Central memory CD8-positive, alpha-beta T cell (primary cell): ENCODE data around the gene IPPK.

Experiments
- ATAC-seq: fragments of 150-1000 bp; cut with Tn5 transposase; replicated peaks from 2 replicates; pipeline ENCODE4 v1.10.0; 2022; ENCODE audit warnings: mild to moderate bottlenecking, moderate FRiP score, moderate number of reproducible peaks; ENCODE audit not compliant: poor library complexity, severe bottlenecking; ENCODE audit errors: extremely low read depth
- DNase-seq, 2 donors: peaks; one replicate each; pipeline ENCODE4 v3.0.0; 2021; ENCODE audit warnings: low spot score in 2 of 2
- H3K27ac Mint-ChIP-seq: one replicate; pipeline ENCODE4 v1.8.0; 2022; ENCODE audit warnings: low read depth, mild to moderate bottlenecking, moderate library complexity, mixed read lengths
- H3K27me3 Mint-ChIP-seq: one replicate; pipeline ENCODE4 v1.8.0; 2022; ENCODE audit warnings: mixed read lengths
- H3K36me3 Mint-ChIP-seq: one replicate; pipeline ENCODE4 v1.8.0; 2022; ENCODE audit warnings: mild to moderate bottlenecking, moderate library complexity, mixed read lengths; ENCODE audit not compliant: insufficient read depth
- H3K4me1 Mint-ChIP-seq: one replicate; pipeline ENCODE4 v1.8.0; 2022; ENCODE audit warnings: mixed read lengths
- H3K4me3 Mint-ChIP-seq: one replicate; pipeline ENCODE4 v1.8.0; 2022; ENCODE audit warnings: mild to moderate bottlenecking, moderate library complexity, mixed read lengths
- H3K9me3 Mint-ChIP-seq: one replicate; pipeline ENCODE4 v1.8.0; 2022; ENCODE audit warnings: mixed read lengths

Gene IPPK

DNA sequence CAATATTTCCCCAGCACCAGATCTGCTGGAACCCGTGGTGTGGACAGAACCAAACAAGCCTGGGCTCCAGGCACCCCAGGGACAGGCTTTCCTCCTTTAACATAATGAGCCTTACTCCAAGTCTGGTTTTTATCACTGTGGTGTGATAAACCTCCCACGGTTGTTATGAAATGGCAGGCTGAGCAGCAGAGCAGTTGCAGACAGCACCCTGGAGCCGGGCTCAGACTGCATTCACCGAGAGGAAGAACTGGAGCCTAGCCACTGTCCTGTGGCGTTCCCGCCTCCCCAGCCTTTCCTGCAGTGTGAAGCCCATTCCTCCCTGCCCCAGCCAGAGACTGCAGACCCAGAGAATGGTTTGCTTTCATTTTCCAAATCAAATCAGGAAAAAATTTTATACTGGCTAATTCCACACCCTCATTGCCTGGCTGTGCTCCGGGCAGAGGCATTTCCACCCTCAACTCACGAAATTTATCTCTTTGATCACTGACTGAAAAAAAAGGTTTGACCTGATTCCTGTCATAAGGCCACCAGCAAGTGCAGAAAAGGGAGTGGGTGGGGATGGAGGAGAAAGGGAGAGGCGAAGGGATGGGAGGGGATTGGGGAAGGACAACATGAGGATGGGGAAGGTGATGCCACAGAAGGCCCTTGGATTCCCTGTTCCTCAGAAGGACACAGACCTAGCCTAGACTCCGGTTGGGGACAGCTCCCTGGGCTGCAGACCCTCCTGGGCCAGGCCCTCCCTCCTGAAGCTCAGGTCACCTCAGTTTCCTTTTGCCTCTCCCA lies 18.9 kb downstream of the IPPK start:
- DNase-seq (no peak), ATAC-seq (no peak)
- Mint-ChIP-seq H3K27me3 (no peaks in the 10 kb centered on the region), H3K4me1 (no peaks in the 10 kb centered on the region), H3K36me3 (peaks cover 42% of the 10 kb centered on the region), H3K27ac (peak overlapping the region; percentile 44), H3K4me3 (no peak overlapping the region), H3K9me3 (no peaks in the 10 kb centered on the region)

DNA sequence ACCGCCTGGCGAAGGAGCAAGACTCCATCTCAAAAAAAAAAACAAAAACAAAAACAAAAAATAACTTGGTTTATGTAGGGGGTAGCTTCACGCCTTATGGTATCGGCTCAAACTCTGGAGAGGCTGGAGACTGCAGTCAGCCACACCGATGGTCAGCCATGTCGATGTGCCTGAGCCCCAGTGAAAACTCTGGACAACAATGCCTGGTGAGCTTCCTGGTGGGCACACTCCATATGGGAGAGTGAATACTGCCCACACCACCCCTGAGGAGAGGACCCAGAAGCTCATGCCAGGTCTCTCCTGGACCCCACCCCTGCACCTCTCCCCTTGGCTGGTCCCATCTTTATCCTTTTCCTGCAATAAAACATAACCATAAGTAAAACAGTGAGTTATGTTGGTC lies 19.6 kb downstream of the IPPK start:
- no peak for DNase-seq
- H3K27me3 Mint-ChIP-seq, result no peaks in the 10 kb centered on the region
- no peaks in the 10 kb centered on the region for H3K9me3 Mint-ChIP-seq
- no peaks in the 10 kb centered on the region for H3K4me1 Mint-ChIP-seq
- peaks cover 48% of the 10 kb centered on the region for H3K36me3 Mint-ChIP-seq
- ATAC-seq, result no peak
- no peak overlapping the region for H3K4me3 Mint-ChIP-seq
- H3K27ac Mint-ChIP-seq, result peak overlapping the region; percentile 44

DNA sequence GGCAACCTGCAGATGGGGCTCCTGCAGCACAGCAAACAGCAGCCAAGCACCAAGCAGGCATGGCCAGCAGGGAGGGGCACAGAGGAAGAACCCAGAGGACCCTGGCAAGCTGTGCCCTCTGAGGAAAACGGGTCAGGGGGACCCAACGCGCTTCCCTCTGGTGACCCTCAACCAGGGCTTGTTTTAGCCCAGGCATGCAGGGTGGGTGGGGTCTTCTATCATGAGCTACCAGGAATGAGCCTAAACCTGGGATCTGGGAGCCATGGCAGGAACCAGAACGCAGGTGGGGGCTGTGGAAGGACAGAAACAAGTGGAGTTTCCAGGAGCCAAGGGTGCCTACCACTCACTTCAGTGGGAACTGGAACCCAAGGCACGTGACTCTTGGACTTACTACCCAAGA lies 20.9 kb downstream of the IPPK start:
- ATAC-seq, result no peak
- Mint-ChIP-seq H3K27ac (no peak overlapping the region), H3K36me3 (peaks cover 56% of the 10 kb centered on the region), H3K9me3 (no peaks in the 10 kb centered on the region), H3K4me3 (no peak overlapping the region), H3K4me1 (no peaks in the 10 kb centered on the region), H3K27me3 (no peaks in the 10 kb centered on the region)
- DNase-seq, result no peak

DNA sequence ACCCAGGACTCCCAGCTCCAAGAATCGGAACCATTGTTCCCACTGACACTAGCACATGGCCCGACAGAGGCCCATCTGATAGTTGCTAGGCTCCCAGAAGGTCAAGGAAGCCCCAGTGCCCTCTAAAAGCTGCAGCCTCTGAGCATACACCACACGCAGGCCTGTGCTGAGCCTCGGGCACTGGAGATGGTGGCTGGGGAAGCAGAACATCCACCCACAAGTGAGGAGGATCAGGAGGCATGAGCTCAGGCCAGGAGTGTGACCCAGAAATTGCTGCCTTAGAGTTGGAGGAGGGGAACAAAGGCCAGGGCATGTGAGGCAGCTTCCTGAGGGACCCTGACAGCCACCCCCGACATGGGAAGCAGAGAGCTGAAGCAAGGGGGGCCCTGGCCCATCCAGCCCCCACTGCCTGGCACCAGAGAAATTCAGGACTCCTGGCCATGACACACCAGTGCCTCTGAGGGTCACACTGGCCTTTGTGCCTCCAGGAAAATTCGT lies 21.4 kb downstream of the IPPK start:
- no peaks in the 10 kb centered on the region for H3K9me3 Mint-ChIP-seq
- no peak overlapping the region for H3K27ac Mint-ChIP-seq
- no peaks in the 10 kb centered on the region for H3K4me1 Mint-ChIP-seq
- DNase-seq (no peak), ATAC-seq (no peak)
- H3K36me3 Mint-ChIP-seq, result peaks cover 57% of the 10 kb centered on the region
- no peak overlapping the region for H3K4me3 Mint-ChIP-seq
- no peaks in the 10 kb centered on the region for H3K27me3 Mint-ChIP-seq

DNA sequence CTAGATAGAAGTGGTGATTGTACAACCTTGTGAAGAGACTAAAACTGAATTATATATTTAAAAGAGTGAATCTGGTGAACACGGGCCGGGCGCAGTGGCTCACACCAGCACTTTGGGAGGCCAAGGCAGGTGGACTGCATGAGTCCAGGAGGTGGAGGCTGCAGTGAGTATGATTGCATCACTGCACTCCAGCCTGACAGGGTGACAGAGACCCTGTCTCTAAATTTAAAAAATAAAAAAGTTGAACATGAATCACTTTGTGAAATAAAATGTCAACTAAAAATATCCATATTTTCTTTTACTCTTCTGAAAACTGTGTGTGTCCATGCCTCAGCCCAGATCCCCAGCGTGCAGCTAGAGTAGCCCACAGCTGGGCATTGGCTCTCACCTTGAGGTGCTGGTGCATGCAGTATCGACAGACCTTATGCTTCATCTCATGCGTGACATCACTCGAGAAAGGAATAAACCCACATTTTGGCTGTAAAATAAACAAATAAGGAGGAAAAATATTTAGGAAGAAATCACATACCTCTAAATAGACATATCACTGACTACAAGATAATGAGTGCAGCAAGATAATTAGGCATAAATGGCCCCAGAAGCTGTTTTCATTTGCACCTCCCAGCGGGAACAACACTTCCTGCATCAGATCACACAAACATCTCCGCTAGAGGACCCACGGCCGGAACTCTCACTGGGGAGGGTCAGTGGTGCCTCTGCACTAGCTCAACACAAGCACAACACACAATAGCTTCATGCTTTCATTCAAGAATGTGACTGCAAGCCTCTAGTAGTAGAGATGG lies 22.1 kb downstream of the IPPK start:
- DNase-seq (no peak), ATAC-seq (no peak)
- no peak overlapping the region for H3K27ac Mint-ChIP-seq
- H3K36me3 Mint-ChIP-seq, result peaks cover 54% of the 10 kb centered on the region
- no peaks in the 10 kb centered on the region for H3K27me3 Mint-ChIP-seq
- no peaks in the 10 kb centered on the region for H3K4me1 Mint-ChIP-seq
- H3K4me3 Mint-ChIP-seq, result no peak overlapping the region
- H3K9me3 Mint-ChIP-seq, result no peaks in the 10 kb centered on the region

DNA sequence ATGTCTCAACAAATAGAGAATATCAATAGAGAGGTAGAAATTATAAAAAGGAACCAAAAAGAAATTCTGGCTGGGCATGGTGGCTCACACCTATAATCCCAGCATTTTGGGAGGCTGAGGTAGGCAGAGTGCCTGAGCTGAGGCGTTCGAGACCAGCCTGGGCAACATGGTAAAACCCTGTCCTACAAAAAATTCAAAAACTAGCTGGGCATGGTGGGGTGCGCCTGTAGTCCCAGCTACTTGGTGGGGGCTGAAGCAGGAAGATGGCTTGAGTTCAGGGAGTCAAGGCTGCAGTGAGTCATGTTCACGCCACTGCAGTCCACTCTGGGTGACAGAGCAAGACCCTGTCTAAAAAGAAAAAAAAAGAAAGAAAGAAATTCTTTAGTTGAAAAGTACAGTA lies 24.9 kb downstream of the IPPK start:
- Mint-ChIP-seq H3K27ac (no peak overlapping the region), H3K36me3 (peaks cover 53% of the 10 kb centered on the region), H3K27me3 (no peaks in the 10 kb centered on the region), H3K4me1 (no peaks in the 10 kb centered on the region), H3K4me3 (no peak overlapping the region), H3K9me3 (no peaks in the 10 kb centered on the region)
- DNase-seq, result no peak
- ATAC-seq, result no peak

DNA sequence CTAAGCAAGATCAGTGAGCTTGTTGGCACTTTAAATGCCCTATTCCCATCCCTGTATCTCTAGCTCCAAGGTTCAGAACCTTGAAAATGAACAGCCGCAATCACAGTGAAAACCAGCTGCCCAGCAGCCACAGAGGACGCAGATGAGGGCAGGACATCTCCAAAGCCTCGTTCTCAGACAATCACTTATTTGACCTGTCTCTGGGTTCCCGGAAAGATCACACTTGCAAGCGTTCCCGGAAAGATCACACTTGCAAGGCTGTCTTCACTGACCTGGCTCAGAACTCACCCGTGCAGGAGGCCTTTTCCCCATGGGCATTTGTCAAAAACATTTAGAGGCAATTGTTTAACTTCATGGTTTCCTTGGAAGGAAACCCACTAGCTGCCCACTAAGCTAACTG lies 25.7 kb downstream of the IPPK start:
- DNase-seq, result no peak
- Mint-ChIP-seq H3K9me3 (no peaks in the 10 kb centered on the region), H3K4me3 (no peak overlapping the region), H3K36me3 (peaks cover 50% of the 10 kb centered on the region), H3K27me3 (no peaks in the 10 kb centered on the region), H3K27ac (no peak overlapping the region), H3K4me1 (no peaks in the 10 kb centered on the region)
- no peak for ATAC-seq

DNA sequence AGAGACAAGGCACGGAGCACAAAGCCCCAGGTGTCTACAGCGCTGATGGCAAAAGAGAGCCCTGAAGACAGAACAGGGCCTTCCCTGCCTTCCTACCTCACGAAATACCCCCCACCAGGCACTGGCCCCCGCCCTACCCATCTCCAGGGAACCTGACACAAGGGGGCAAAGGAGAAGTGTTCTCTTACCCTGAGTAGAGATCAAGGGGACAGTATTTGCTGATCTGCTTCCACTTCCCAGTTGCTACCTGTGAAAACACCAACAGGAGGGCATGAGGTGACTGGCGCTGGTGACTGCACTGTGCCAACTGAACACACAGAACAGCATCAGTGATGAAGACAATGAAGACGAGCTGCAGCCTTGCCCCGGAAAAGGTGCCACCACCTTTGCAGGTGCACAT lies 27.4 kb downstream of the IPPK start:
- Mint-ChIP-seq H3K27me3 (no peaks in the 10 kb centered on the region), H3K4me3 (no peak overlapping the region), H3K4me1 (no peaks in the 10 kb centered on the region), H3K36me3 (peaks cover 46% of the 10 kb centered on the region), H3K27ac (no peak overlapping the region), H3K9me3 (no peaks in the 10 kb centered on the region)
- DNase-seq (no peak), ATAC-seq (no peak)

DNA sequence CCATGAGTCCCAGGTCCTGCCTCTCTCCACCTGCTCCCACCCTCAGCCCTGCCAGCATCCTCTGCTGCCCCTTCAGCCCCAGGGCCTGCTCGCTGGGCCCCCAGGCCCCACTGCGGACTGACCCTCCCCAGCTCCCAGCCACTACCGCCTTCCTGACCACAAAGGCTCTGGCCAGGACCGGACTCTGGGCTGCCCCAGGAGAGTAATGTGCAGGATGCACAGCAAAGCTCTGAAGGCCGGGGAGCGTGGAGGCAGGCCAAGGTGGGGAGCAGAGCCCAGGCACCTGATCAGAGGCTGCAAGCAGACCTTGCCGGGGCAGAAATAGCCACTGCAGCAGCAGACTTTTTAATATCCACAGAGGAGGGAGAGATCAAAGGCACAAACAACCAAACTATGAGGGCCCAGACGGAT lies 27.9 kb downstream of the IPPK start:
- Mint-ChIP-seq H3K4me1 (no peaks in the 10 kb centered on the region), H3K4me3 (no peak overlapping the region), H3K9me3 (no peaks in the 10 kb centered on the region), H3K27ac (no peak overlapping the region), H3K27me3 (no peaks in the 10 kb centered on the region), H3K36me3 (peaks cover 41% of the 10 kb centered on the region)
- DNase-seq (no peak), ATAC-seq (no peak)

DNA sequence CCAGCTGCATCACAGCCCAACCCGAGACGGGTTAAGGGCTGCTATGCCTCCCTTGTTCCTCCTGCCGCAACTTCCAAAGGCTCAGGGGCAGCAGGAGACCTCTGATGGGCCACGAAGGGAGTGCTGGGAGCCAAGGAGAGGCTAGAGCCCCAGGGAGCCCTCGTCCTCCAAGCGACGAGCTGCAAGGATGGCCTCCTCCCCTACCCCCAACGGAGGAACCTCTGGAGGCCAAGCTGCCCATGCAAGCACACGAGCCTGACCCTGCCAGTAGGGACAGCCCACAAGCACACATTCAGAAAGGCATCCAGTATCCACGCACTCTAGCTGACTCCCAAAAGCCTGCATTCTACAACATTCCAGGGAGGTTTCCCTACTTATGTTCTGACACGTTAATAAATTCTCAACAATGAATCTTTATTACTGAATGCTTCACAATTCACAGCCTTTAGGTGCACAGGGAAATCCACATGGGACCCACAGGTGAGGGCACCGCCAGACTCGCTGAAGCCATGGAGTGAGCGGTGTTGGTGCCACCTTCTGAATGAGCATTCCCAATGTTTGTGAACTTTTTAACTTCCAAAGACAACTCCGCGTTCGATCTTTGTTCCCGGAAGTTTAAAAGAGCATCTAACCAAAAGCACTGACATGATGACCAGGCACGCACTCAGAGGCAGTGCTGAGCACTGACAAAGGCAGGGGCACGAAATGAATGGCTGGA lies 28.7 kb downstream of the IPPK start:
- Mint-ChIP-seq H3K27me3 (no peaks in the 10 kb centered on the region), H3K4me1 (no peaks in the 10 kb centered on the region), H3K27ac (peak overlapping the region; percentile 12), H3K36me3 (peaks cover 40% of the 10 kb centered on the region), H3K9me3 (no peaks in the 10 kb centered on the region), H3K4me3 (no peak overlapping the region)
- no peak for ATAC-seq
- no peak for DNase-seq

DNA sequence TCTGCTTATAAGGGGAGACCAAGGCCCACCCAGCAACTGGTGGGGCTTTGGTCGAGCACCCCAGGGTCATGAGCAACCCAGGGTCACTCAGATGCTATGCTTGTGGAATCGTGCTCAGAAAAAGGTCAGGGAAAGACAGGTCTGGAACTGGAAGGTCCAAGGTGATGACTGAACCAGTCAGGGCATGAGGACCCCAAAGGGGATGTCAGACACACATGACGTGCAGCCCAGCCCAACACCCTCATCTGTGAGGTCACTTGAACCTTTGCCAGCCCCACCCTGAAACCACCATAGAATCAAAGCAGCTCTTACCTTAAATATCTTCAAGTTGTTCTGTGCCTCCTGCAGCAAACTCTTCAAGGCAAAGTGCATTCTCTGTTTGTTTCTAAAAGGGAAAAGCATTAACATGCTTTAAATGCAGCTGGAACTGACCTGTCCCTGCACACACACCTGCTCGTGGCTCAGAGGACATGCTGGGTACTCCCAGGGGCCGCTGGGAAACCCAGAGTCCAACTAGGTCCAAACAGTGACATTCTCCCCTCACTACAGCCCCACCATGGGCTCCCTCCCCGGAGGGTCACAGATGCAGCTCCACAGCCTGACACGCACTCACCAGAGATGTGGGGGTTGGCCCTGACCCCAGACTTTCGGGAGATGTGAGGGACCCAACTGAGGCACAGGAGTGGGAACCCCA lies 29.4 kb downstream of the IPPK start:
- Mint-ChIP-seq H3K4me3 (no peak overlapping the region), H3K9me3 (no peaks in the 10 kb centered on the region), H3K27me3 (no peaks in the 10 kb centered on the region), H3K4me1 (no peaks in the 10 kb centered on the region), H3K36me3 (peaks cover 37% of the 10 kb centered on the region), H3K27ac (no peak overlapping the region)
- DNase-seq (no peak), ATAC-seq (no peak)

DNA sequence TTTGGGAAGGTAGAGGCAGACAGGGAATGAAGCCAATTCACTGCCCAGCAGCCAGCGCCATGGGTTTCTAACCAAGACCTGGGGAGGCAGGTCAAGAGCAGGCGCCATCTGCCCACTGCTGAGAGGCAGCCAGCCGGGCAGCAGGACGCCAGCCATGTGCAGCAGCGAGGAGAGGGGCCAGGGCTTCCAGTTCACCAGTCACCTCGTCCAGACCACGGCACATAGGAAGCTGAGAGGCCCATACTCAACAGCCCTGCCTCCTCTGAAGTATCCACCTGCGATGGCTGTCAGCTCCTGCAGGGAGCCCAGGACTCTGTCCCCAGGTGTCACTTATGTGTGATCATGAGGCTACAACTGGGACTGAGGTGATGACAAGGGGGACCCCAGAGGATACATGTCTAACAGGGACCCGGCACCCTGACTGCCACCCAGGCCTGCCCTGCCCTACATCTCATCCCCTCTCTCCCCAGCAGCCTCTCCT lies 30.1 kb downstream of the IPPK start:
- Mint-ChIP-seq H3K9me3 (no peaks in the 10 kb centered on the region), H3K27me3 (no peaks in the 10 kb centered on the region), H3K4me3 (no peak overlapping the region), H3K4me1 (no peaks in the 10 kb centered on the region), H3K36me3 (peaks cover 33% of the 10 kb centered on the region), H3K27ac (no peak overlapping the region)
- DNase-seq, result no peak
- ATAC-seq, result no peak
